Right lobe of liver (tissue), 6 donors: Measurements from ENCODE around the gene CYS1. TPM values are rescaled to one million over a fixed set of nuclear protein-coding genes. Genes with fewer than 3 reads are reported as not detected.

Source experiments
- ATAC-seq, 4 donors: fragments of 200-7000 bp; cut with Tn5 transposase; one replicate each; pipeline ENCODE4 v1.9.1; 2020; ENCODE audit warnings: mild to moderate bottlenecking in 4 of 4, moderate library complexity in 4 of 4
- DNase-seq, 3 donors: peaks; one replicate each; pipeline ENCODE4 v3.0.0-alpha.2; 2020
- H3K27ac ChIP-seq, 3 donors: fragments of 200-600 bp; one replicate each; pipeline ENCODE4 v1.8.0; 2022
- H3K27me3 ChIP-seq, 2 donors: fragments of 200-600 bp; one replicate each; pipeline ENCODE4 v1.8.0; 2022
- H3K36me3 ChIP-seq, 4 donors: fragments of 200-600 bp; sonication (generic) in 1 of 4; one replicate each; pipeline versions ENCODE4 v1.5.1 to v1.8.0; 2017 to 2022; ENCODE audit warnings: control low read depth in 1 of 4
- H3K4me1 ChIP-seq, 4 donors: fragments of 200-600 bp; sonication (generic) in 1 of 4; one replicate each; pipeline versions ENCODE4 v1.5.1 to v1.8.0; 2017 to 2022; ENCODE audit warnings: control low read depth in 1 of 4
- H3K4me3 ChIP-seq, 3 donors: fragments of 200-600 bp; one replicate each; pipeline ENCODE4 v1.8.0; 2022
- H3K9me3 ChIP-seq, 4 donors: fragments of 200-600 bp; sonication (generic) in 1 of 4; one replicate each; pipeline versions ENCODE4 v1.5.1 to v1.8.0; 2017 to 2022; ENCODE audit warnings: control low read depth in 1 of 4
- CTCF ChIP-seq, 4 donors: fragments of 200-600 bp in 3 of 4; fragments of 450-650 bp in 1 of 4; IDR thresholded peaks; one replicate each; pipeline versions ENCODE4 v1.5.1 to v1.8.0; 2016 to 2022; ENCODE audit warnings: antibody characterized with exemption in 4 of 4, mild to moderate bottlenecking in 2 of 4
- POLR2A ChIP-seq: fragments of 450-650 bp; IDR thresholded peaks from one replicate; pipeline ENCODE4 v1.6.1; 2017; ENCODE audit warnings: antibody characterized with exemption, mild to moderate bottlenecking
- WGBS: methylation state at CpG from one replicate; pipeline ENCODE4 v1.1.6; 2018; ENCODE audit warnings: low coverage, low lambda C conversion rate; ENCODE audit not compliant: insufficient coverage; ENCODE audit errors: missing lambda C conversion rate; 5-methylcytosine and 5-hydroxymethylcytosine counted together
- intact Hi-C, 2 donors: fragments of 100-400 bp; cut with DNase I; formaldehyde crosslinking; loops; one replicate each; pipeline versions ENCODE4 v1.11.2 to v1.14.1; 2022
- total RNA-seq, 6 experiments: library from RNA; depleted of rRNA in 2 of 6; stranded (reverse); fragments of >200 nt in 2 of 6; fragmentation: NEBNext Ultra II Directional in 3 of 6; extraction: Animal tissue kit (Norgen Biotek cat#: 25700) in 3 of 6; gene quantifications; one replicate each; pipeline versions ENCODE4 v1.1.0 to v1.2.4, GENCODE V29; 2016 to 2023
- donor health status: DM: no; HTN: yes; CAD: no.
- donor health status: DM: no; HTN: no; CAD: no.
- donor health status: DM: no; HTN: no; CAD: no.
- donor health status: DM: no; HTN: yes; CAD: no.
- donor health status: DM: no; HTN: yes; CAD: no.

Gene CYS1
- total RNA-seq, 6 experiments from 2014 or later: 0.26 to 0.99 (median 0.55) TPM

DNA sequence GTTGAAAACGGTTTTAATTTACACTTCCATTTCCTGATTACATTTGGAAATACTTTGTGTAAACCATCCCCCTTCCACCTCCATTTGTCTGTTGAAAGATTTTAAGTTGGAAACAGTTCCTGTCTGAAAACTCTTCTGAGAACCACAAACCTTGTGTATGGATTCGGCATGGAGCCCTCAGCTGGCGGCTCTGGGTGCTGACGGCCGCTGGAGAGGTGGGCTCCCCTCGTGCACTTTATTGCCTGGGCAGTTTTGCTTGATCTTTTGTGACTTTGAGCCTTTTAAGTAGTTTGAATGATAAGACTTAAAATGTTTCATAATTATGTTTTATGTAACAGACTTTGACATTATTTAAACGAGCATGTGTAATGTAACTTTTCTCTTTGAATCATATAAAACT is 25.8 kb downstream of the CYS1 start:
- Histone ChIP-seq H3K9me3 (no peaks in the 10 kb centered on the region), H3K36me3 (peaks cover 0 to 45% (median 31%) of the 10 kb centered on the region in 4 donors), H3K4me3 (no peak overlapping the region), H3K27ac (no peak overlapping the region), H3K4me1 (peaks cover 0 to 6% (median 2%) of the 10 kb centered on the region in 4 donors), H3K27me3 (no peaks in the 10 kb centered on the region)
- peak in 2 of 3 donors; percentile 3 to 29 for DNase-seq
- intact Hi-C loops: loop anchor here (5.0 to 10.0 kb wide), 2 partner anchors 250 to 383 kb away; no protein-coding TSS in a partner anchor
- no peak for TF ChIP-seq POLR2A
- no peak for TF ChIP-seq CTCF (IDR thresholded peaks at IDR 0.05)
- 67% methylated on average over 7 of the region's 7 CpGs for WGBS
- ATAC-seq: no peak

- H3K9me3 ChIP-seq: no peaks in the 10 kb centered on the region
- H3K4me3 ChIP-seq: no peak overlapping the region
- no peak for ATAC-seq
- peak in 2 of 3 donors; percentile 5 to 12 for DNase-seq
- intact Hi-C loops: loop anchor here (5.0 to 10.0 kb wide), 2 partner anchors 249 to 384 kb away; no protein-coding TSS in a partner anchor
- H3K4me1 ChIP-seq: peaks cover 0 to 14% (median 7%) of the 10 kb centered on the region in 4 donors
- H3K27ac ChIP-seq: no peak overlapping the region
- no peaks in the 10 kb centered on the region for H3K27me3 ChIP-seq
- WGBS: 61% methylated on average over 4 of the region's 4 CpGs
- TF ChIP-seq CTCF (IDR thresholded peaks at IDR 0.05) (no peak), POLR2A (no peak)
- peaks cover under 1 to 51% (median 34%) of the 10 kb centered on the region in 4 donors for H3K36me3 ChIP-seq
Observed at GRCh38 chr2:10053351-10053750, 26.9 kb downstream of the CYS1 start.

GRCh38 chr2:10052216-10052615 is 28.0 kb downstream of the CYS1 start:
- Histone ChIP-seq H3K9me3 (no peaks in the 10 kb centered on the region), H3K4me3 (no peak overlapping the region), H3K27me3 (no peaks in the 10 kb centered on the region), H3K27ac (no peak overlapping the region), H3K4me1 (peaks cover 0 to 26% (median 13%) of the 10 kb centered on the region in 4 donors), H3K36me3 (peaks cover 3 to 60% (median 42%) of the 10 kb centered on the region in 4 donors)
- intact Hi-C loops: loop anchor here (5.0 to 10.0 kb wide), 2 partner anchors 247 to 385 kb away; no protein-coding TSS in a partner anchor
- WGBS: 89% methylated on average over 16 of the region's 16 CpGs
- ATAC-seq (no peak), DNase-seq (peak in 2 of 3 donors; percentile 4 to 49)
- TF ChIP-seq POLR2A: no peak
- TF ChIP-seq CTCF (IDR thresholded peaks at IDR 0.05): no peak

- Histone ChIP-seq H3K36me3 (peaks cover 3 to 51% (median 36%) of the 10 kb centered on the region in 4 donors), H3K4me3 (peak overlapping the region in 1 of 3 donors; percentile 85), H3K4me1 (peaks cover 0 to 45% (median 13%) of the 10 kb centered on the region in 4 donors), H3K27me3 (no peaks in the 10 kb centered on the region), H3K9me3 (no peaks in the 10 kb centered on the region), H3K27ac (peak overlapping the region in 1 of 3 donors; percentile 94)
- intact Hi-C loops: loop anchor here (5.0 kb wide), 1 partner anchor 61 kb away; no protein-coding TSS in a partner anchor
- WGBS: 21% methylated on average over 6 of the region's 10 CpGs
- DNase-seq (peak in 1 of 3 donors; percentile 54), ATAC-seq (peak in 1 of 4 donors; percentile 17)
- TF ChIP-seq CTCF (IDR thresholded peaks at IDR 0.05) (peak; percentile 39 to 66 (median 56)), POLR2A (no peak)
Observed at GRCh38 chr2:10048501-10049171, 31.6 kb downstream of the CYS1 start.
